Mammary epithelial cell (primary cell): ENCODE measurements around the gene DENND1A.

Source experiments
- EZH2 ChIP-seq: IDR thresholded peaks from 2 replicates; pipeline ENCODE4 v1.6.1; 2012; ENCODE audit warnings: low read length, inconsistent platforms, borderline replicate concordance
- TF ChIP-seq, protein P1 (sequence below), 2 donors: IDR thresholded peaks in 1 of 2; conservative IDR thresholded peaks in 1 of 2; 2 replicates each; pipeline ENCODE4 v1.5.1; 2011 to 2012; ENCODE audit warnings: inconsistent platforms in 2 of 2, low read length in 2 of 2, mild to moderate bottlenecking in 2 of 2, control low read depth in 1 of 2, low read depth in 1 of 2; ENCODE audit not compliant: insufficient read depth in 1 of 2; ENCODE audit errors: extremely low read depth in 1 of 2

DNA sequence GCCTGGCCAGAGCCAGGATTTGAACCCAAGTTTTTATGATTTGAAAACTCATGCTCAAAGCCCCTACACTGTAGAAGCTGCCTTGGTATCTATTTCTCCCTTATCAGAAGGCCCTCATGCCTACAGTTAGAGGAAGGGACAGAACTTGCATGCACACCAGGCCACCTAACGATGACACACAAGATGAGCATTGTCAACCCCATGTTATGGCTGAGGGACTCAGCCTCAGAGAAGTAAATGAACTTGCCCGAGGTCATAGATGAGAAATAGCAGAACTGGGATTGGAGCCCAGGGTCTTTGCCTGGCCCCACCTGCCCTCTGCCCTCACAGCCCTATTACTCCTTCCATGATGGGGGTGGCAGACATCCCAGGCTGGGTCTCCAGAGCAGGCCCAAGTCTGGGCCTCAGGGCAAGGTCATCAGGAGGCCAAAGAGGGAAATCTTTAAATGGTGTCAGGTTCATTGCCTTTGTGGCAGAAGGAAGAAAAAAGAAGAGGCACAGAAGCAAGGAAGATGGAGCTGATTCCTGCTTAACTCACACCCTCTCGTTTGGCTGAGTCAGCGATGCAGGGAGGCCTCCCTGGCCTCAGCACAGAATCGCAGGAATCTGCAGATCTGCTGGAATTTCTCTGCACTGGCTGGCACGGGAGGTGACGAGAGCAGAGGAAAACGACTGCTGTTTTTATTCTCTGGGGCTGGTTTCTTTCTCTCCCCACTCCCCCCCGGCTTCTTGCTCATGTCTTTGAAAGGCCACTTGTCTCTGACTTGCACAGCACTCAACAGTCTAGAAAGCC is 594.5 kb downstream of the DENND1A start:
- TF ChIP-seq, protein P1, sequence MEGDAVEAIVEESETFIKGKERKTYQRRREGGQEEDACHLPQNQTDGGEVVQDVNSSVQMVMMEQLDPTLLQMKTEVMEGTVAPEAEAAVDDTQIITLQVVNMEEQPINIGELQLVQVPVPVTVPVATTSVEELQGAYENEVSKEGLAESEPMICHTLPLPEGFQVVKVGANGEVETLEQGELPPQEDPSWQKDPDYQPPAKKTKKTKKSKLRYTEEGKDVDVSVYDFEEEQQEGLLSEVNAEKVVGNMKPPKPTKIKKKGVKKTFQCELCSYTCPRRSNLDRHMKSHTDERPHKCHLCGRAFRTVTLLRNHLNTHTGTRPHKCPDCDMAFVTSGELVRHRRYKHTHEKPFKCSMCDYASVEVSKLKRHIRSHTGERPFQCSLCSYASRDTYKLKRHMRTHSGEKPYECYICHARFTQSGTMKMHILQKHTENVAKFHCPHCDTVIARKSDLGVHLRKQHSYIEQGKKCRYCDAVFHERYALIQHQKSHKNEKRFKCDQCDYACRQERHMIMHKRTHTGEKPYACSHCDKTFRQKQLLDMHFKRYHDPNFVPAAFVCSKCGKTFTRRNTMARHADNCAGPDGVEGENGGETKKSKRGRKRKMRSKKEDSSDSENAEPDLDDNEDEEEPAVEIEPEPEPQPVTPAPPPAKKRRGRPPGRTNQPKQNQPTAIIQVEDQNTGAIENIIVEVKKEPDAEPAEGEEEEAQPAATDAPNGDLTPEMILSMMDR (conservative IDR thresholded peaks at IDR 0.05 in 1 of 2, IDR thresholded peaks at IDR 0.05 in 1 of 2; ENCODE audit: extremely low read depth in 1 of 2, insufficient read depth in 1 of 2, low read depth in 1 of 2, low read length in 2 of 2) = no peak
- TF ChIP-seq EZH2 = no peak
